Endothelial cell of umbilical vein (primary cell): ENCODE data around the gene MANBA. TPM values are rescaled to one million over a fixed set of nuclear protein-coding genes. Genes with fewer than 3 reads are reported as not detected.

Experiments
- BruUV-seq: library from RNA; stranded (reverse); fragments of 400-500 nt; replicated peaks from 2 replicates; lab custom pipeline; 2021; lab: Mats Ljungman, UMichigan
- CTCF ChIA-PET: fragments of 300-600, 350-600 bp; sonication (Branson Sonifier 250); formaldehyde crosslinking; loops from one replicate; lab custom pipeline; 2021; ENCODE audit warnings: antibody characterized with exemption, inconsistent platforms; lab: Charles Lee
- POLR2A ChIA-PET: fragments of 300-600, 350-600 bp; sonication (Branson Sonifier 250); formaldehyde crosslinking; loops from one replicate; lab custom pipeline; 2021; ENCODE audit warnings: antibody characterized with exemption, inconsistent platforms; lab: Charles Lee
- DNase-seq: peaks from one replicate; pipeline ENCODE4 v3.0.0-alpha.2; 2011; ENCODE audit warnings: low read depth, low spot score
- FAIRE-seq: peaks from 2 replicates; lab custom pipeline; 2011; peaks lifted over from hg19 to GRCh38; lab: Jason Lieb, UNC
- H2AFZ ChIP-seq: 2 replicates; pipeline ENCODE4 v1.6.0; 2012; ENCODE audit warnings: low read depth, low read length, control low read depth, inconsistent platforms
- H3K27ac ChIP-seq: 2 replicates; pipeline ENCODE4 v1.5.1; 2011; ENCODE audit warnings: low read depth, mild to moderate bottlenecking, control low read depth, low read length, moderate library complexity; ENCODE audit not compliant: insufficient read depth
- H3K27me3 ChIP-seq, 2 experiments: 2 replicates each; pipeline versions ENCODE4 v1.6.0 to v1.6.1; 2011; ENCODE audit warnings: low read length in 2 of 2, mixed read lengths in 1 of 2; ENCODE audit not compliant: control insufficient read depth in 2 of 2, insufficient read depth in 2 of 2
- H3K36me3 ChIP-seq, 2 experiments: 2 replicates in 1 of 2; 3 replicates in 1 of 2; pipeline ENCODE4 v1.5.1; 2011; ENCODE audit warnings: low read length in 2 of 2, mild to moderate bottlenecking in 1 of 2, moderate library complexity in 1 of 2; ENCODE audit not compliant: control insufficient read depth in 2 of 2, insufficient read depth in 2 of 2; ENCODE audit errors: extremely low read depth in 1 of 2
- H3K4me1 ChIP-seq: 3 replicates; pipeline ENCODE4 v1.5.1; 2011; ENCODE audit warnings: mild to moderate bottlenecking, low read length; ENCODE audit not compliant: control insufficient read depth, insufficient read depth; ENCODE audit errors: extremely low read depth
- H3K4me2 ChIP-seq: 2 replicates; pipeline ENCODE4 v1.6.1; 2011; ENCODE audit warnings: low read length, control low read depth, mixed read lengths; ENCODE audit not compliant: insufficient read depth
- H3K4me3 ChIP-seq, 3 experiments: fragments of 200-600 bp in 1 of 3; sonication (generic), shearing (Covaris generic) in 1 of 3; replicated peaks in 1 of 3; 2 replicates each; pipeline ENCODE4 v1.5.1; 2011 to 2016; ENCODE audit warnings: control low read depth in 3 of 3, low read length in 3 of 3, mild to moderate bottlenecking in 2 of 3, inconsistent platforms in 1 of 3, low read depth in 1 of 3, moderate library complexity in 1 of 3; ENCODE audit not compliant: insufficient read depth in 1 of 3
- H3K79me2 ChIP-seq: 2 replicates; pipeline ENCODE4 v1.6.0; 2012; ENCODE audit warnings: low read length, inconsistent platforms; ENCODE audit not compliant: control insufficient read depth, insufficient read depth
- H3K9ac ChIP-seq: replicated peaks from 2 replicates; pipeline ENCODE3; 2011; ENCODE audit warnings: low read length, control low read depth; ENCODE audit not compliant: insufficient read depth; ENCODE audit errors: extremely low read depth
- H3K9me1 ChIP-seq: replicated peaks from 3 replicates; pipeline ENCODE4 v1.6.0; 2011; ENCODE audit warnings: mild to moderate bottlenecking, low read length; ENCODE audit not compliant: control insufficient read depth, insufficient read depth; ENCODE audit errors: extremely low read depth
- H3K9me3 ChIP-seq: replicated peaks from 2 replicates; pipeline ENCODE4 v1.5.1; 2012; ENCODE audit warnings: low read length, inconsistent platforms; ENCODE audit not compliant: control insufficient read depth, insufficient read depth
- H4K20me1 ChIP-seq: replicated peaks from 2 replicates; pipeline ENCODE3; 2011; ENCODE audit warnings: mild to moderate bottlenecking, low read length; ENCODE audit not compliant: control insufficient read depth, insufficient read depth; ENCODE audit errors: extremely low read depth
- EZH2 ChIP-seq: IDR thresholded peaks from 2 replicates; pipeline ENCODE4 v1.6.1; 2012; ENCODE audit warnings: borderline replicate concordance, low read depth, mild to moderate bottlenecking, moderate library complexity, low read length, inconsistent platforms; ENCODE audit not compliant: severe bottlenecking
- FOS ChIP-seq: IDR thresholded peaks from 2 replicates; pipeline ENCODE4 v1.6.1; 2011; ENCODE audit warnings: mild to moderate bottlenecking, low read length, moderate library complexity, borderline replicate concordance; ENCODE audit not compliant: insufficient read depth
- JUN ChIP-seq: IDR thresholded peaks from 2 replicates; pipeline ENCODE4 v1.6.1; 2011; ENCODE audit warnings: borderline replicate concordance, low read depth; ENCODE audit not compliant: insufficient read length, insufficient read depth
- MAX ChIP-seq: IDR thresholded peaks from 2 replicates; pipeline ENCODE4 v1.6.1; 2011; ENCODE audit not compliant: insufficient read depth, insufficient read length
- MYC ChIP-seq: IDR thresholded peaks from one replicate; pipeline ENCODE4 v1.6.1; 2011; ENCODE audit warnings: mild to moderate bottlenecking, low read depth, low read length
- POLR2A ChIP-seq: IDR thresholded peaks from 2 replicates; pipeline ENCODE4 v1.6.1; 2012; ENCODE audit warnings: low read depth, mild to moderate bottlenecking, control low read depth, low read length
- POLR2AphosphoS5 ChIP-seq: IDR thresholded peaks from 2 replicates; pipeline ENCODE4 v1.6.1; 2012; ENCODE audit warnings: low read depth, mild to moderate bottlenecking, control low read depth, low read length, moderate library complexity; ENCODE audit not compliant: insufficient read depth
- dilution Hi-C: fragments of 300-500 bp; cut with MboI; formaldehyde crosslinking; loops from one replicate; pipeline ENCODE4 v1.15.0; 2019; ENCODE audit warnings: low sequenced_read_pairs; ENCODE audit not compliant: extremely low pct_ligation_motif_present
- intact Hi-C: fragments of 100-400 bp; cut with micrococcal nuclease; formaldehyde crosslinking; loops from one replicate; pipeline ENCODE4 v1.10.0; 2022
- polyA plus RNA-seq, 4 experiments: library from polyadenylated mRNA; depleted of rRNA in 3 of 4; stranded (reverse) in 3 of 4; unstranded in 1 of 4; fragments of >200 nt; gene quantifications; 2 replicates each; pipeline versions ENCODE4 v1.2.1 to v1.2.3, GENCODE V29; 2011 to 2012; ENCODE audit warnings: missing spikeins in 1 of 4
- total RNA-seq: library from RNA; stranded (reverse); gene quantifications from 2 replicates; pipeline ENCODE4 v1.2.3, GENCODE V29; 2021

MANBA gene
- total and polyA plus RNA-seq, 2 donors (not counting 3 experiments of a cell fraction or from before 2014, with no cell fraction given) = 5.6 to 7.7 TPM

DNA sequence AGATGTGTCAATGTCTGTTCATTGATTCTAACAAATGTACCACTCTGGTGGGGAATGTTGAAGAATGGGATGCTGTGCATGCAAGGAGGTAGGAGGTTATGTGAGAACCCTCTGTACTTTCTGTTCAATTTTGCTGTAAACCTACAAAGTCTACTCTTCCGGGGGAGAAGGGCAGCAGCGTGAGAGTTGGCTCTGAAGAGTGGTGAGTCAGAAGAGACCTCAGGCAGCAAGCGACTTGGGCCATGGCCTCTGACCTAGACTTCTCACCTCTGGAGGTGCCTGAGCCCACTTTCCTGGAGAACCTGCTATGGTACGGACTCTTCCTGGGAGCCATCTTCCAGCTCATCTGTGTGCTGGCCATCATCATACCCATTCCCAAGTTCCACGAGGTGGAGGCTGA lies 26.7 kb downstream of the MANBA start:
- Histone ChIP-seq H3K9ac (no peak overlapping the region), H3K4me1 (no peaks in the 10 kb centered on the region), H2AFZ (no peak overlapping the region), H3K9me3 (no peaks in the 10 kb centered on the region), H3K9me1 (no peaks in the 10 kb centered on the region), H3K36me3 (no peaks in the 10 kb centered on the region), H3K4me3 (no peak overlapping the region), H3K79me2 (no peaks in the 10 kb centered on the region), H3K27me3 (no peaks in the 10 kb centered on the region), H3K27ac (no peak overlapping the region), H4K20me1 (no peaks in the 10 kb centered on the region), H3K4me2 (no peak overlapping the region)
- DNase-seq (no peak), FAIRE-seq (no peak)
- no peak for TF ChIP-seq EZH2
- POLR2A ChIA-PET = no interaction called here
- dilution Hi-C loops = no loop called here
- CTCF ChIA-PET = no interaction called here
- BruUV-seq = no TSS peak
- intact Hi-C loops = no loop called here

DNA sequence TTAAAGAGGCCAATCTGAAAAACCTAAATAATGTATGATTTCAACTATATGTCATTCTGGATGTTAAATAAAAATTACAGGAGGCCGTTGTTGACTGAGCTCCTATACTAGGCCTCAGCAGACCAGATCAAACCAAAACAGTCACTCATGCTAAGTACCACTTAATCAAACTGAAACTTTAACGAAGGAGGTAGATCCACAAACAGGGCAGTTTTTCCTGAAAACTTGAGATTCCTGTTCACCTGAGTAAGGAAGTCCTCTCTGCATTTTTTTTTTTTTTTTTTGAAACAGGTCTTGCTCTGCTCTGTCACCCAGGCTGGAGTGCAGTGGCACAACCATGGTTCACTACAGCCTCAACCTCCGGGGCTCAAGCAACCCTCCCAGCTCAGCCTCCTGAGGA lies 27.7 kb downstream of the MANBA start:
- intact Hi-C loops = no loop called here
- dilution Hi-C loops = no loop called here
- FAIRE-seq = no peak
- H2AFZ ChIP-seq = no peak overlapping the region
- DNase-seq = no peak
- H3K27me3 ChIP-seq = no peaks in the 10 kb centered on the region
- H3K36me3 ChIP-seq = no peaks in the 10 kb centered on the region
- CTCF ChIA-PET = no interaction called here
- no peak overlapping the region for H3K4me2 ChIP-seq
- H3K9me3 ChIP-seq = no peaks in the 10 kb centered on the region
- no peak overlapping the region for H3K27ac ChIP-seq
- no peaks in the 10 kb centered on the region for H4K20me1 ChIP-seq
- H3K9me1 ChIP-seq = no peaks in the 10 kb centered on the region
- no peak for TF ChIP-seq MAX
- TF ChIP-seq EZH2 = no peak
- no peak for TF ChIP-seq MYC
- TF ChIP-seq JUN = no peak
- TF ChIP-seq POLR2A = no peak
- no peak for TF ChIP-seq FOS
- TF ChIP-seq POLR2AphosphoS5 = no peak
- no peak overlapping the region for H3K9ac ChIP-seq
- no peaks in the 10 kb centered on the region for H3K4me1 ChIP-seq
- H3K79me2 ChIP-seq = no peaks in the 10 kb centered on the region
- no peak overlapping the region for H3K4me3 ChIP-seq
- POLR2A ChIA-PET = no interaction called here
- BruUV-seq = no TSS peak
